K562 treated with DMSO at 1 percent for 4 hours (cell line): ENCODE results near the gene TAS2R3. TPM values are rescaled to one million over a fixed set of nuclear protein-coding genes. Genes with fewer than 3 reads are reported as not detected.

Experiments
- total RNA-seq: library from RNA; unstranded; fragments of 300-600 nt; gene quantifications from 2 replicates; pipeline ENCODE4 v1.2.3, GENCODE V29; 2022; ENCODE audit not compliant: insufficient read depth

TAS2R3 gene, protein sequence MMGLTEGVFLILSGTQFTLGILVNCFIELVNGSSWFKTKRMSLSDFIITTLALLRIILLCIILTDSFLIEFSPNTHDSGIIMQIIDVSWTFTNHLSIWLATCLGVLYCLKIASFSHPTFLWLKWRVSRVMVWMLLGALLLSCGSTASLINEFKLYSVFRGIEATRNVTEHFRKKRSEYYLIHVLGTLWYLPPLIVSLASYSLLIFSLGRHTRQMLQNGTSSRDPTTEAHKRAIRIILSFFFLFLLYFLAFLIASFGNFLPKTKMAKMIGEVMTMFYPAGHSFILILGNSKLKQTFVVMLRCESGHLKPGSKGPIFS
- not detected in 2 replicates for total RNA-seq

DNA sequence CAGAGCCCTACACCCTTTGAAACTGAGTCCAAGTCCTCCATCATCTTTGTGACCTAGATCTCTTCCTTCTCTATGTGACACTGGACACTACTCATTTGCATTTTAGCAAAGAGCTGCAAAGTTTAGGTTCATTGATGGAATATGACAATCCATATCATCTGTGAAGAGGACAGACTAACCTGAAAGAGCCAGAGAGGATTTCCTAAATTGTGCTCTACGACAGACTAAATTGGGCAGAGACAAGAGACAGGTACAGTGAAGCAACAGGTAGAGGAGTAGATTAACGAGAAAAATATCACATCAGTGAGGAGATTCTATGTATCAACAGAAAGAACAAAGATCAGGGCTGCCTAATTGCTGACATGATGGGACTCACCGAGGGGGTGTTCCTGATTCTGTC, at the start of gene TAS2R3:
Gene TAS2R3 (plus strand): TSS at position 301 of the 400 bp plus-strand sequence. CDS start 62 bp downstream, at position 363.

DNA sequence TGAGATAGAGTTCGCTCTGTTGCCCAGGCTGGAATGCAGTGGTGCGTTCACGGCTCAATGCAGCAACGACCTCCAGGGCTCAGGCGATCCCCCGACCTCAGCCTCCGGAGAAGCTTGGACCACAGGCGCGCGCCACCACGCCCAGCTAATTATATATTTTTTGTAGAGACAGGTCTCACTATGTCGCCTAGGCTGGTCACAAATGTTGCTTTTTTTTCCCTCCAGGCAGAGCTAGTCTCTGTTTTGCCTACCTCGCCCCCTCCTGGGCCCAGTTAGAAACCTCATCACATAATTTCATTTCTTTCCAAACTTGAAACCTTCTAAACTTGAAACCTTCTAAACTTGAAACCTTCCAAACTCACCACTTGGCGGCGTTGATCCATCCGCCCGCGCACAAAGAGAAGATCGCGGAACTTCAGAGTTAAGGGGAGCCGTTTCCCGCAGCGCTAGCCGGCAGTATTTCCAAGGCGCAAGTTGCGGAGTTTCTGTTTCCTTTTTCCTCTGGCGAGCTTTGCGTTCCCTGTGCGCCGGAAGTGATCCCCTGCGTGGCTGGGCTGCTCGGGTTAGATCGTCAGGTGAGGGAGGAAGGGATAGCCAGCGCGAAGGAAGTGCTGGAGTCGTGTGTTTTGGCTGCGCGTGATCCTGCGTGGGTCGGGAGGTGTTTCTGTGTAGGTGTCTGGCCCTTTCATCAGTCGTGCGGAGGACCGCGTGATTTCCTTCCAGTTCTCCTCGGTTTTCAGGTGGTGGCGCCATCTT, 25.9 kb upstream of the TAS2R3 start, which contains the start of gene SSBP1:
Gene SSBP1 (plus strand): TSS at position 523 of the 756 bp plus-strand sequence. CDS start 809 bp downstream, outside the sequence.

DNA sequence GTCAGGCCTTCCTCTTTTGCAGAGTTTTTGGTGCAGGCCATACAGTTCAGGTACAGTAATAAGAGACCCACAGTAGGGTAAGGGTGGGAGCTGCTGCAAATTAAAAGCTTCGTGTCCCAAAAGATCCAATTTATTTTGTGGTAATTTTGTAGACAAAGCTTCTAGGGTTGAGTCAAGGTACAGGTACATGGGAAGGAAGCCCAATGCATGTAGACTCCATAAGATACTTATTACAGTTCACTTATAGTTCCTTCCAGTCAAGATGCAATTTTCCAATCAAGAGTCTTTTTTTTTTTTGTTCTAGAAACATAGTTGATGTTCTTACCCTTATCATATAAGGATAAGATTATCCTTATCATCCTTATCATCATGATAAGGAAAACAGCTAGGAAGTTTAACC, 12.5 kb downstream of the TAS2R3 start, which contains the start of gene TAS2R4:
Gene TAS2R4 (plus strand): TSS at position 301 of the 400 bp plus-strand sequence. CDS start 1,815 bp downstream, outside the sequence.

DNA sequence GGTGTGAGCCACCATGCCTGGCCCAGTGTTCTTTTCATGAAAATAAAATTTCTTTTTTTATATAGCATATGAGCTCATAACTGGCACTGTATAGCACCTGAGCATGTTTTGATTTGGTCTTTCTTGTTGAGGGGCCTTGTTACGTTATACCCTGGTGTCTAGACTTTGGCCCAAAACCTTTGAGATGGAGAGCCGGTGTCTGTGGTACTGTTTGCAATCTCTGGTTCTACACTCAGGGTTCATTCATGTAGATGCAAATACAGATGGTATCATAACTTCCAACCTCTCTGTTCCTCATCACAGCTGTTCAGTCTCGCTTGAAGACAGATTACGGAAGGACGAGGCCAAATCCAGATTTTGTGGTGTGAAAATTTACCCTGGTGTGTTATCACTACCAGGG, 26.0 kb downstream of the TAS2R3 start, which contains the start of gene TAS2R5:
Gene TAS2R5 (plus strand): TSS at position 301 of the 400 bp plus-strand sequence. CDS start 145 bp downstream, outside the sequence.

Other genes with a start within 250 kb of the TAS2R3 start
- 26.4 and 27.7 TPM in 2 replicates for gene AGK, start 212.7 kb upstream of the TAS2R3 start, total RNA-seq
- gene DENND11, start 61.9 kb upstream of the TAS2R3 start, total RNA-seq: 0.22 and 0.35 TPM in 2 replicates
- not detected in 2 replicates for gene WEE2, start 55.7 kb upstream of the TAS2R3 start, total RNA-seq
- 212 and 245 TPM in 2 replicates for gene SSBP1, start 25.7 kb upstream of the TAS2R3 start, total RNA-seq
- 0.42 TPM in 1 of 2 replicates, not detected in the other for gene TAS2R4, start 12.6 kb downstream of the TAS2R3 start, total RNA-seq
- gene TAS2R5, start 26.1 kb downstream of the TAS2R3 start, total RNA-seq: 1.1 and 2.3 TPM in 2 replicates
- not detected in 2 replicates for gene PRSS37, start 77.4 kb downstream of the TAS2R3 start, total RNA-seq
- gene OR9A4, start 152.3 kb downstream of the TAS2R3 start, total RNA-seq: not detected in 2 replicates
- gene CLEC5A, start 182.9 kb downstream of the TAS2R3 start, total RNA-seq: not detected in 2 replicates
- gene TAS2R38, start 209.7 kb downstream of the TAS2R3 start, total RNA-seq: not detected in 2 replicates
- gene MGAM, start 231.8 kb downstream of the TAS2R3 start, total RNA-seq: 0.25 TPM in 1 of 2 replicates, not detected in the other